ENCODE measurements around the gene SYT11. TPM values are rescaled to one million over a fixed set of nuclear protein-coding genes. Genes with fewer than 3 reads are reported as not detected.
"Not testable (repeated sequence)": the region's sequence is repeated elsewhere in the genome, so short reads cannot be mapped to it uniquely, and the experiment has no call there.

Gene SYT11
- total and polyA plus RNA-seq, 9 donors, result 9.5 to 20.2 (median 12.0) TPM

DNA sequence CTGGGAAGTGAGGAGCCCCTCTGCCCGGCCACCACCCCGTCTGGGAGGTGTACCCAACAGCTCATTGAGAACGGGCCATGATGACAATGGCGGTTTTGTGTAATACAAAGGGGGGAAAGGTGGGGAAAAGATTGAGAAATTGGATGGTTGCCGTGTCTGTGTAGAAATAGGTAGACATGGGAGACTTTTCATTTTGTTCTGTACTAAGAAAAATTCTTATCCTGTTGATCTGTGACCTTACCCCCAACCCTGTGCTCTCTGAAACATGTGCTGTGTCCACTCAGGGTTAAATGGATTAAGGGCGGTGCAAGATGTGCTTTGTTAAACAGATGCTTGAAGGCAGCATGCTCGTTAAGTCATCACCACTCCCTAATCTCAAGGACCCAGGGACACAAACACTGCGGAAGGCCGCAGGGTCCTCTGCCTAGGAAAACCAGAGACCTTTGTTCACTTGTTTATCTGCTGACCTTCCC is 24.4 kb upstream of the SYT11 start:
- H3K9me3 ChIP-seq (replicated peaks; ENCODE audit: control insufficient read depth, low read depth, low read length); H3K36me3 ChIP-seq (ENCODE audit: control insufficient read depth, insufficient read depth, low read length); H3K4me3 ChIP-seq (ENCODE audit: low read length); H3K27ac ChIP-seq (ENCODE audit: low read length); H3K27me3 ChIP-seq (ENCODE audit: control insufficient read depth, insufficient read depth, low read length); DNase-seq; H3K4me1 ChIP-seq (ENCODE audit: control insufficient read depth, insufficient read depth, low read length): not testable (repeated sequence)
- 90% methylated on average over 3 of the region's 9 CpGs for WGBS (ENCODE audit: insufficient coverage)

DNA sequence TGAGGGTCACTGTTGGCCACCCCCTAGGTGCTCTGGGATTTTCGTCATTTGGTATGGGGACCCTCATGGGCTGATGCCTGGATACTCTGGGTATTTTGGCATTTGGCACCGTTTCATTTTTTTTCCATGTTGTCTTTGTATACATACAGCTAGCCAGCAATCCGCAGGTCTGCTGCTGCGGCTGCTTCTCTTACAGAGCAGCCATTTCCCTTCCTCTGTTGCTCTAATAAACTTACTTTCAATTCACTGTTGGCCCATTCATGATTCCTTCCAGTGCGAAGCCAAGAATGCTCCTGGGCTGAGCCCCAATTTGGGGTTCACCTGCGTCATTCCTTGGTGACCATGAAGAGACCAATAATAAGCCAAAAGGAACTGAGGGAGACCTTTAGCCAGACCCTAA is 23.8 kb upstream of the SYT11 start:
- DNase-seq, result no peak
- WGBS (ENCODE audit: insufficient coverage), result 95% methylated on average over 5 of the region's 6 CpGs
- H3K4me3 ChIP-seq (ENCODE audit: low read length), result no peak overlapping the region
- H3K36me3 ChIP-seq (ENCODE audit: control insufficient read depth, insufficient read depth, low read length), result no peaks in the 10 kb centered on the region
- H3K9me3 ChIP-seq (replicated peaks; ENCODE audit: control insufficient read depth, low read depth, low read length), result no peaks in the 10 kb centered on the region
- H3K27ac ChIP-seq (ENCODE audit: low read length), result no peak overlapping the region
- no peaks in the 10 kb centered on the region for H3K4me1 ChIP-seq (ENCODE audit: control insufficient read depth, insufficient read depth, low read length)
- no peaks in the 10 kb centered on the region for H3K27me3 ChIP-seq (ENCODE audit: control insufficient read depth, insufficient read depth, low read length)

DNA sequence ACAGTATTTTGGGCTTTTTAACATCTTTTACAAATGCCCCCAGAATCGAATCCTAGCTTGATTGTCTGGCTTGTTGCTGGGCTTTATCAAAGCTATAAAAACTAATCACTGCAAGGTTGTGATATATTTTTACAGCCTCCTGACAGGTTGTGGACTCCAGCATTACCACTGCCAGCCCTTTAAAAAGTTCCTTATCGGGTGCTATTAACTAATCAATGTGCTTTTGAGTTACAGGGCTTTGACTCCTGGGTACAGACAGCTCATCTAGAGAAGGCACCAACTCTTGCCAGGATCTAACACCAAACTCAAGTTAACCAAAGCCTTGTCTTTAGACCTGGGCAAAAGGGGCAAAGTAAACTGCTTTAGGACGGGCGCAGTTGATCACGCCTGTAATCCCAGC is 19.0 kb upstream of the SYT11 start:
- H3K4me3 ChIP-seq (ENCODE audit: low read length), result no peak overlapping the region
- no peak overlapping the region for H3K27ac ChIP-seq (ENCODE audit: low read length)
- no peak for DNase-seq
- H3K9me3 ChIP-seq (replicated peaks; ENCODE audit: control insufficient read depth, low read depth, low read length), result no peaks in the 10 kb centered on the region
- H3K36me3 ChIP-seq (ENCODE audit: control insufficient read depth, insufficient read depth, low read length), result peaks cover 13% of the 10 kb centered on the region
- no peaks in the 10 kb centered on the region for H3K4me1 ChIP-seq (ENCODE audit: control insufficient read depth, insufficient read depth, low read length)
- no peaks in the 10 kb centered on the region for H3K27me3 ChIP-seq (ENCODE audit: control insufficient read depth, insufficient read depth, low read length)
- 100% methylated on average over 3 of the region's 5 CpGs for WGBS (ENCODE audit: insufficient coverage)

DNA sequence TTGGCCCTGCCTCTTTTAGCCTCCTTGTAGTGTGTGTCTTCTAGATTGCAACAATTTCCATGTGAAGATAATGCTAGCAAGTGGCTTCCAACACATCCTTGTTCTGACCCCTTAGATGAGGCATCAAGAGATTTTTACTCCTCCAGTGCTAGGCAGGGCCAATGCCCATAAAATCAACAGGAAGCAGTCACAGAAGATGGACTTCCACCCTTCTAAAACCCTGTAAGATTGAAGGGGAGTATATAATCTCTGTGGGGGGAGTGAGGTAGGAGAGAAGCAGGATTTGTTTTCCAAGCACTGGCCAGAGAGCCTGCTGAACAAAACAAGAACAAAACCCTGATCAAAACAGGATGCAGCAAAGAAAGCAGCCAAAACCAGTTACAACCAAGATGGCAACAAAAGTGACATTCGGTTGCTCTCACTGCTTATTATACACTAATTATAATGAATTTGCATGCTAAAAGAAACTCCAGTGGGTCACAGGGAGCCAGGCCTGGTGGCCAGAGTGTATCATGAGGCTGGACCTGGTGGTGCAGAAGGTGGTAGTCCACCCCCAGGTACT is 14.4 kb upstream of the SYT11 start:
- Histone ChIP-seq H3K4me1 (ENCODE audit: control insufficient read depth, insufficient read depth, low read length) (no peaks in the 10 kb centered on the region), H3K9me3 (replicated peaks; ENCODE audit: control insufficient read depth, low read depth, low read length) (no peaks in the 10 kb centered on the region), H3K4me3 (ENCODE audit: low read length) (no peak overlapping the region), H3K36me3 (ENCODE audit: control insufficient read depth, insufficient read depth, low read length) (peaks cover 22% of the 10 kb centered on the region), H3K27me3 (ENCODE audit: control insufficient read depth, insufficient read depth, low read length) (no peaks in the 10 kb centered on the region), H3K27ac (ENCODE audit: low read length) (no peak overlapping the region)
- WGBS (ENCODE audit: insufficient coverage), result no CpG with 5 or more reads among the region's 1 CpG
- no peak for DNase-seq

DNA sequence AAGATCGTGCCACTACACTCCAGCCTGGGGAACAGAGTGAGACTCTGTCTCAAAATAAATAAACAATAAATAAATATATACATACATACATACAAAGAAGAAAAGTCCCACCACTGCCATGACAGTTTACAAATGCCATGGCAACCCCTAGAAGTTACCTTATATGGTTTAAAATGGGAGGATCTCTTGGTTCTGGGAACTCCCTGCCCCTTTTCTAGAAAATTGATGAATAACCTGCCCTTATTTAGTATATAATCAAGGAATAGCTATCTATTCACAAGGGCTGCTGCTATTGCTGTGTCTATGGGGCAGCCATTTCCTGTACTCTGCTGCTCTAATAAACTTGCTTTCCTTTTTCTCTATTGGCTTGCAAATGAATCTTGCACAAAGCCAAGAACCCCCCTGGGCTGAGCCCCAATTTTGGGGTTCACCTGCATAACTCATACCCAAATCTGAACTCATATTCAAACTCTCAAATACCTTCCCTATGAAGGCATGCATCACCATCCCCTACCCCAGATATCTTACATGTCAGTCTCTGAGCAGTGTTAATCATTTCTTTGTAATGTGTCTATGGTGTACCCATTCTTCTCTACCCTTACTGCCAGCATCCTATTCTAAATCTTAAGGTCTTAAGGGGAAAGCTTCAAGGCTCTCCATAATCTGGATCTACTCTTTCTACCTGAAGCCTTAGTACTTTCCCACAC is 11.4 kb upstream of the SYT11 start:
- no CpG with 5 or more reads among the region's 1 CpG for WGBS (ENCODE audit: insufficient coverage)

DNA sequence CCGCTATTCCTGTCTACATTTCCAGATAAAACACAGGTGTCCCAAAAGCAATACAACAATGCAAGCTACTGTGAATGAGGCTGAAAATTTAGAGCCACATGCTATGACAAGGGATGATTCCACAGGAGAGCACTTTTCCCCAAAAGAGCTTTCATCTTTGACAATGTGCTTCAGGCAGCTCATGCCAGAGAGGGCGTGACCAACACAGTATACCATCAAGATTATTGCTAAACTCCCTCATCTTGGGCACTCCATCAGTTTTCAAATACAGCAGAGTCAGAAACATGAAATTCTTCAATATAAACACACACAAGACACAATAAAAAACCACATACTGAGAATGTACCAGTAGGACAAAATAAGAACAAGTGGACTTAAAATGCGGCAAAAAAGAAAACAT is 9.0 kb upstream of the SYT11 start:
- 100% methylated on average over 1 of the region's 3 CpGs for WGBS (ENCODE audit: insufficient coverage)
- Histone ChIP-seq H3K4me3 (ENCODE audit: low read length) (no peak overlapping the region), H3K27me3 (ENCODE audit: control insufficient read depth, insufficient read depth, low read length) (no peaks in the 10 kb centered on the region), H3K4me1 (ENCODE audit: control insufficient read depth, insufficient read depth, low read length) (no peaks in the 10 kb centered on the region), H3K9me3 (replicated peaks; ENCODE audit: control insufficient read depth, low read depth, low read length) (no peaks in the 10 kb centered on the region), H3K27ac (ENCODE audit: low read length) (no peak overlapping the region), H3K36me3 (ENCODE audit: control insufficient read depth, insufficient read depth, low read length) (peaks cover 41% of the 10 kb centered on the region)
- no peak for DNase-seq

More for the DNA sequence above, 11.4 kb upstream of the SYT11 start:
- H3K27ac ChIP-seq (ENCODE audit: low read length), result no peak overlapping the region
- no peaks in the 10 kb centered on the region for H3K27me3 ChIP-seq (ENCODE audit: control insufficient read depth, insufficient read depth, low read length)
- no peak for DNase-seq
- no peak overlapping the region for H3K4me3 ChIP-seq (ENCODE audit: low read length)
- peaks cover 38% of the 10 kb centered on the region for H3K36me3 ChIP-seq (ENCODE audit: control insufficient read depth, insufficient read depth, low read length)
- no peaks in the 10 kb centered on the region for H3K4me1 ChIP-seq (ENCODE audit: control insufficient read depth, insufficient read depth, low read length)
- no peaks in the 10 kb centered on the region for H3K9me3 ChIP-seq (replicated peaks; ENCODE audit: control insufficient read depth, low read depth, low read length)

DNA sequence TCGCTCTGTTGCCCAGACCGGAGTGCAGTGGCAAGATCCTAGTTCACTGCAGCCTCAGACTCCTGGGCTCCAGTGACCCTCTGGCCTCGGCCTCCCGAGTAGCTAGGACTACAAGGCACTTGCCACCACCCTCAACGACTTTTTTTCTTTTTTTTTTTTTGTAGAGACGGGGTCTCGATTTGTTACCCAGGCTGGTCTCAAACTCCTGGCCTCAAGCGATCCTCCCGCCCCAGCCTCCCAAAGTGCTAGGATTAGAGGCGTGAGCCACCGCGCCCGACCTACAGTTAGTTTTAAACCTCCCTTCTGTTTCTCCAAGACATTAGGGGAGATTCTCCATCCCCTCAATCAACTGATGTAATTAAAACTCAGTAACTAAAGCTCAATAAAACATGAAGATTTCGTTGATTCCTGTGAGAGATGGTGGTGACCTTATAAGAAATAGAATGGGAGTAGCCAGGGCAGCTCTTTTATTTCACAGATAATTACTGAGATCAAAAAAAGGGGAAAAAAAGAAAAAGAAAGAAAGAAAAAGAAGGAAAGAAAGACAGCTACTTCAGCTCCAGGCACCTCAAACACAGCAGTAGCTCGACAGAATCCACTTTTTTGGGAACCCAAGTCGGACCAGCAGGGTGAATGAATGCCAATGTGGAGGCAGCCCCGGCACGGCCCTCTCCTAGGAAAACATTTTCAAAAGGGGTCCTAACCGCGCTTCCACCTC is 3.0 kb upstream of the SYT11 start:
- Histone ChIP-seq H3K4me3 (ENCODE audit: low read length) (peak overlapping the region; percentile 84), H3K27me3 (ENCODE audit: control insufficient read depth, insufficient read depth, low read length) (no peaks in the 10 kb centered on the region), H3K4me1 (ENCODE audit: control insufficient read depth, insufficient read depth, low read length) (peaks cover 23% of the 10 kb centered on the region), H3K36me3 (ENCODE audit: control insufficient read depth, insufficient read depth, low read length) (peaks cover 30% of the 10 kb centered on the region), H3K27ac (ENCODE audit: low read length) (peak overlapping the region; percentile 84), H3K9me3 (replicated peaks; ENCODE audit: control insufficient read depth, low read depth, low read length) (no peaks in the 10 kb centered on the region)
- no peak for DNase-seq
- WGBS (ENCODE audit: insufficient coverage), result 44% methylated on average over 12 of the region's 20 CpGs

DNA sequence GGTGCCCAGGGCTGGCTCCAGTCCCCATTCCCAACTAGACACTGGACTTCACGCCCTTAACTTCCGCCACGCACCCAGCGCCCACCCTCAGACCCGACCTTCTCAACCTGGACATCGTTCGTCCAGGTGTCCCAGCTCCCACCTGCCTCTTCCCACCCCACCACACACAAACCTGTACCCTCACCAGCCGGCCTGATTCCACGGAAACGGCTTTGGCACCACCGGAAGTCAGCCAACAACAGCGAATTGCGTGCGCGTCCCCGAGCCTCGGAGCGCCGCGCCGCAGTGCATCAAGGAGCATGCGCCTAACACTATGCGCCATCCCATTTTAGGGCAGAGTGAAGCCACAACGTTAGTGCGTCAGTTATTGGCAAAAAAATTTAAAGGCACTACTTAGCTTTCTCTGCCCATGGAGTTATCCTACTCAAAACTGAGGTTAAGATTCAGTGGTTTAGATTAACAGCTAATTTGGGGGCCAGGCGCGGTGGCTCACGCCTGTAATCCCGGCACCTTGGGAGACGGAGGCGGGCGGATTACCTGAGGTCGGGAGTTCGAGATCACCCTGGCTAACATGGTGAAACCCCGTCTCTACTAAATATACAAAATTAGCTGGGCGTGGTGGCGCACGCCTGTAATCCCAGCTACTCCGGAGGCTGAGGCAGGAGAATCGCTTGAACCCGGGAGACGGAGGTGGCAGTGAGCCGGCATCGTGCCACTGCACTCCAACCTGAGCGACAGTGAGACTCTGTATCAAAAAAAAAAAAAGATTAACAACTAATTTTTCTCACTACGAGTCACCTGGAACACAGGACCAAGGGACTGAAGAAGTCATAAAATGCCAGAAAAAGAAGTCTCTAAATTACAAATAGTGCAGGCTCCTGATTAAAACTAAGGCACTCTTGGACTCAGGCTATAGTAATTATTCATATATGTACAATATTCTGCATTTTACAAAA is 2.1 kb upstream of the SYT11 start, which contains the start of gene GON4L:
GON4L (minus strand) TSS at position 240 of the 956 bp plus-strand sequence. CDS start 3,434 bp downstream, outside the sequence.
- no peaks in the 10 kb centered on the region for H3K9me3 ChIP-seq (replicated peaks; ENCODE audit: control insufficient read depth, low read depth, low read length)
- DNase-seq, result peak; percentile 98
- peaks cover 23% of the 10 kb centered on the region for H3K36me3 ChIP-seq (ENCODE audit: control insufficient read depth, insufficient read depth, low read length)
- no peaks in the 10 kb centered on the region for H3K27me3 ChIP-seq (ENCODE audit: control insufficient read depth, insufficient read depth, low read length)
- H3K4me3 ChIP-seq (ENCODE audit: low read length), result peak within 1 kb of the TSS; percentile 84
- H3K27ac ChIP-seq (ENCODE audit: low read length), result peak within 1 kb of the TSS; percentile 84
- WGBS (ENCODE audit: insufficient coverage), result 6% methylated on average over 34 of the region's 46 CpGs
- H3K4me1 ChIP-seq (ENCODE audit: control insufficient read depth, insufficient read depth, low read length), result peaks cover 23% of the 10 kb centered on the region

DNA sequence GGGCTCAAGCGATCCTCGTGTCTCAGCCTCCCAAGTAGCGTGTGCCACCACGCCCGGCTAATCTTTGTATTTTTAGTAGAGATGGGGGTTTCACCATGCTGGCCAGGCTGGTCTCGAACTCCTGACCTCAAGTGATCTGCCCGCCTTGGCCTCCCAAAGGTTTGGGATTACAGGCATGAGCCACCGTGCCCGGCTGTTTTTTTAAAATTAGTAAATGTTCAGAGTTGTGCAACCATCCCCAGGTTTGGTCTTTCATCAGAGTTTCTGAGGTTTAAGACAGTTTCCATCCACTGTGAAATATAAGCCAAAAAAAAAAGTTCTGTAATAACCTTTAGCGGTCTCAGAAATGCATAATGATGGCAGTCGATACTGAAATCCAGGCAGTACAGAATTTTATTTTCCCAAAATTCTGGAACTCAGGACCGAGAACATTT is 550 bp upstream of the SYT11 start:
- peak overlapping the region; percentile 58 for H3K4me3 ChIP-seq (ENCODE audit: low read length)
- WGBS (ENCODE audit: insufficient coverage), result 44% methylated on average over 7 of the region's 12 CpGs
- peaks cover 23% of the 10 kb centered on the region for H3K4me1 ChIP-seq (ENCODE audit: control insufficient read depth, insufficient read depth, low read length)
- H3K36me3 ChIP-seq (ENCODE audit: control insufficient read depth, insufficient read depth, low read length), result peaks cover 9% of the 10 kb centered on the region
- H3K27me3 ChIP-seq (ENCODE audit: control insufficient read depth, insufficient read depth, low read length), result no peaks in the 10 kb centered on the region
- no peak for DNase-seq
- H3K9me3 ChIP-seq (replicated peaks; ENCODE audit: control insufficient read depth, low read depth, low read length), result no peaks in the 10 kb centered on the region
- H3K27ac ChIP-seq (ENCODE audit: low read length), result peak overlapping the region; percentile 97

All from muscle of leg (tissue), 11 donors.